GM12864 (cell line): ENCODE data around the gene ANKRD62.
A peak's percentile ranks its signal among the peaks of the same experiment; 100 is the strongest.

Experiments
- DNase-seq: peaks from one replicate; pipeline ENCODE4 v3.0.0-alpha.2; 2011; ENCODE audit warnings: low read depth
- H3K4me3 ChIP-seq: 2 replicates; pipeline ENCODE4 v1.5.1; 2011; ENCODE audit warnings: mild to moderate bottlenecking, low read depth, low read length, control low read depth
- TF ChIP-seq, protein P1 (sequence below): IDR thresholded peaks from 2 replicates; pipeline ENCODE4 v1.5.1; 2011; ENCODE audit warnings: low read depth, mild to moderate bottlenecking, moderate library complexity, low read length, control low read depth, inconsistent platforms; ENCODE audit errors: missing control alignments

ANKRD62 gene

DNA sequence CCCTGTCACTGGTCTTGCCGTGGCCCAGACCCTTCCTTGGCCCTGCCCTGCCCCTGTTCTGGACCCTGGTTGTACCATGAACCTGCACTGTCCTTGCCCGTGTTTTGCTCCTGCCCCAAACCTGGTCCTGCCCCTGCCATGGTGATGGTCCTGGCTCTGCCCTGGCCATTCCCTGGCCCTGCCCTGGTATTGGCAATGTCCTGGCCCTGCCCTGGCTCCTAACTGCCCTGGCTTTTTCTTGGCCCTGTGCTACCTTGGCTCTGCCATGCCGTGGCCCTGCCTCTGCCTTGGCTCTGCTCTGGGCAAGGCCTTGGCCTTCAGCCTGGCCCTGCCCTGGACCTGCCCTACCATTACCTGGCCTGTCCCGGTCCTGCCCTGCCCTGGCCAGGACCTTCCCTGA, 5.5 kb upstream of the ANKRD62 start:
- TF ChIP-seq, protein P1, sequence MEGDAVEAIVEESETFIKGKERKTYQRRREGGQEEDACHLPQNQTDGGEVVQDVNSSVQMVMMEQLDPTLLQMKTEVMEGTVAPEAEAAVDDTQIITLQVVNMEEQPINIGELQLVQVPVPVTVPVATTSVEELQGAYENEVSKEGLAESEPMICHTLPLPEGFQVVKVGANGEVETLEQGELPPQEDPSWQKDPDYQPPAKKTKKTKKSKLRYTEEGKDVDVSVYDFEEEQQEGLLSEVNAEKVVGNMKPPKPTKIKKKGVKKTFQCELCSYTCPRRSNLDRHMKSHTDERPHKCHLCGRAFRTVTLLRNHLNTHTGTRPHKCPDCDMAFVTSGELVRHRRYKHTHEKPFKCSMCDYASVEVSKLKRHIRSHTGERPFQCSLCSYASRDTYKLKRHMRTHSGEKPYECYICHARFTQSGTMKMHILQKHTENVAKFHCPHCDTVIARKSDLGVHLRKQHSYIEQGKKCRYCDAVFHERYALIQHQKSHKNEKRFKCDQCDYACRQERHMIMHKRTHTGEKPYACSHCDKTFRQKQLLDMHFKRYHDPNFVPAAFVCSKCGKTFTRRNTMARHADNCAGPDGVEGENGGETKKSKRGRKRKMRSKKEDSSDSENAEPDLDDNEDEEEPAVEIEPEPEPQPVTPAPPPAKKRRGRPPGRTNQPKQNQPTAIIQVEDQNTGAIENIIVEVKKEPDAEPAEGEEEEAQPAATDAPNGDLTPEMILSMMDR: no peak

DNA sequence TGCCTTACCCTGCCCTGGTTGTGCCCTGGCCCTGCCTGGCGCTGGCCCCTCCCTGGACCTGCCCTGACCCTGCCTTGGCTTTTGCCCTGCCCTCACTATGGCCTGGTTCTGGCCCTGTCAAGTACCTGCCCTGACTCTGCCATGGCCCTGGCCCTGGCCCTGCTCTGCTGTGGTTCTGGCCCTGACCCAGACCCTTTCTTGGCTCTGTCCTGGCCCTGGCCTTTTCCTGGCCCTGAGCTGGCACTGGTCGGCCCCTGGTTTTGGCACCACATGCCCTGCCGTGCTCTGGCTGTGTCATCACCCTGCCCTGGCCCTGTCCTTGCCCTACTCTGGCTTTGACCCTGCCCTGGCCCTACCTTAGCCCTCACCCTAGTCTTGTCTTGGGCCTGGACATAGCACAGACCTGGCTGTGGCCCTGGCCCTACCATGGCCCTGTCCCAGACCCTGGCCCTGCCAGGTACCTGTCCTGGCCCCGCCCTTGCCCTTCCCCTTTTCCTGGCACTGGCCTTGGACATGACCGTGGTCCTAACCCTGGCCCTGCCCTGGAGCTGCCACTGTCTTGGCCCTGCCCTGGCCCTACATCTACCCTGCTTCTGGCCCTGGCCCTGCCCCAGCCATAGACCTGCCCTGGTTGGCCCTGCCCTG, 4.8 kb upstream of the ANKRD62 start:
- no peak for DNase-seq
- H3K4me3 ChIP-seq: no peak overlapping the region
- TF ChIP-seq, protein P1: no peak

More for the DNA sequence above, 5.5 kb upstream of the ANKRD62 start:
- no peak for DNase-seq
- no peak overlapping the region for H3K4me3 ChIP-seq

DNA sequence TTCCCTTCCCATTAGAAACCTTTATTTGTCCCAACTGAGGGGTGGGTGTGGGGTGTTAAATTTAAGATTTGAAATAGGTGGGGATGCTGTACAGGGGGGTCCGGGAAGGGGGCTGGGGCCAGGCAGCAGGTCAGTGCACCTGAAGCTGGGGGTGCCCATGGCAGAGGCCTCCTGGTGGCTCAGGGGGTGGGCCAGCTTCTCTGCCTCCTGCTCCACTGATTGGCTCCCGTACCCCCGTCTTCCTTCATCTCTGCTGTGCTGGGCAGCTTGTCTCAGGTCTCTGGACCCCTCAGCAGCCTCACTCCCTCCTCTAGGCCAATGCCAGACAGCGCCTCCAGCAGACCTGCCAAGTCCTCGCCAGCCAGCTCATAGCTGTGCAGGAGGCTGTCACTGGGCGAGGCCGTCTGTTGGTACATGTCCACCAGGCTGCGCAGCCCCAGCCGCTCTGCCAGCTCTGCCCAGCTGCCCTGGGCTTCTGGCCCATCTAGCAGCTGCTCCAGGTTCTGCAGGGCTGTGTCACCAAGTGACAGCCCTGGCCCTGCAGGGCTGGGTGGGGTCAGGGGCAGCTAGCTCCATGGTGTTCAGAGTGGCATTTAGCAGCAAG, 2.0 kb upstream of the ANKRD62 start:
- no peak for DNase-seq
- H3K4me3 ChIP-seq: no peak overlapping the region
- TF ChIP-seq, protein P1: no peak

DNA sequence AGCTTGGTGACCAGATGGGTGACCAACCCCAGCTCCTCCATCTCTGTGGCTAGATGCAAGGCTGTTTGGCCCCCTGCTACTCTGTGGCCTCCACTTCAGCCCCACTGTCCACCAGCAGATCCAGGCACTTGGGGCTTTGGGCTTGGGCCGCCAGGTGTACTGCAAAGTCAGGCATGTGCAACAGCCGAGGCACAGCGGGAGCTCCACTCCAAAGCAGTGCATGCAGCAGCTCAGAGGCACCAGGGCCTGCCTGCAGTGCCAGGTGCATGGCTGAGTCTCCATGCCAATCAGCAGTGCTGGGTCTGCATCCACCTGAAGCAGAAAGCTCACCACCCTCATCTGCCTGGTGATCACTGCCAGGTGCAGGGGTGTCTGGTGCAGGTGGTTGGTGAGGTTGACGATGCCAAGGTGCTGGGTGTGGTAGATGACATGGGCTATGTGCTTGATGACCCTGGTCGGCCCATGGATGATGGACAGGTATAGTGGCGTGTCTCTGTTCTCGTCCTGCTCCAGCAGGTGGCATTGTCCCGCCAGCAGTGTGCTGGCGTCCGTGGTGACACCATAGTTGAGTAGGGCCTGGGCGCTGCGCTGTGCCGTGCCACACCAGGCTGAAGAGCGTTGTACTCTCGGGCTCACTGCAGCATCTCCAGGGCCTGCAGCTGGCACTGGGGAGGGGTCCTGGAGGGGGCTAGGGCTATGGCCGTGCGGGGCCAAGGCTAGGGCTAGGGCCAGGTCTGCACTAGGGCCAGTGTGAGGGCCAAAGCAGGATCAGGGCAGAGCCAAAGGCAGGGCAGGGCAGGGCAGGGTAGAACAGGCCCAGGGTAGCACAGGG, 1.0 kb upstream of the ANKRD62 start:
- no peak for DNase-seq
- H3K4me3 ChIP-seq: no peak overlapping the region

DNA sequence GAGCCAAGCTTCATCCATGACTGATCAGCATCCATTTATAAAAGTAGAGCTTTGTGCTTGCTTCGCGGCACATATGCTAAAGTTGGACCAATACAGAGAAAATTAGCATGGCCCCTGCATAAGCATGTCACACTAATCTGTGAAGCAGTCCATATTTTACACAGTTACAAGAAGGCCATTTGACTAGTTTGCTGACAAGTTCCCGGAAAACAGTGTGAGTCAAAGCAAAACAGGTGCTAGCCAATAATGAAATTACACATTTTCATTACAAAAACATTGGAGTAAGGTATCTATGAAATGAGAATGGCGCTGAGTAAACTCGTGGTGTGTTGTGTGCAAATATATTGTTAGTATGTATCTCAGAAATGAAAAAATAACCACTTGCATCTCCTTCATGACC, 4.7 kb downstream of the ANKRD62 start:
- peak; percentile 15 for DNase-seq
- no peak overlapping the region for H3K4me3 ChIP-seq
- TF ChIP-seq, protein P1: no peak

More for the DNA sequence above, 1.0 kb upstream of the ANKRD62 start:
- TF ChIP-seq, protein P1: peak; percentile 31

DNA sequence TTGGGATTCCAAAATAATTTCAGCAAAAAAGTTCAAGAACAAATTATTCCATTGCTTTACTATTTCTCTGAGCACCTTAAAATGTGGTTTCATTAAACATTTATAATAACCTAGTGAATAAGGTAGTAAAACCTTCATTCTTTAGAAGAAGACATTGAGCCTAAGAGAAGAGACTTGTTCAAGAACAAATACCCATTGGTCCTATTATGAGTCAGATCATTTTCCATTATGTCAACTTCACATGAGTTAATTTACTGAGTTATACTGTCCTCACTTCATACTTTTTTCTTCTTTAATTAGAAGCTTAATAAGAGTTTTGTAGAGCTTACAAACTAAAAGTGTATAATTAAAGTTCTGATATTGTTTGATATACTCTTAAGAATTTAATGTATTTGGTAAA, 5.5 kb downstream of the ANKRD62 start:
- TF ChIP-seq, protein P1: no peak
- DNase-seq: no peak
- no peak overlapping the region for H3K4me3 ChIP-seq
